Measurements from ENCODE around the gene ZNF83. TPM values are rescaled to one million over a fixed set of nuclear protein-coding genes. Genes with fewer than 3 reads are reported as not detected.

ZNF83 gene
- total RNA-seq, 1 experiment from 2014 or later, result 27.1 TPM

DNA sequence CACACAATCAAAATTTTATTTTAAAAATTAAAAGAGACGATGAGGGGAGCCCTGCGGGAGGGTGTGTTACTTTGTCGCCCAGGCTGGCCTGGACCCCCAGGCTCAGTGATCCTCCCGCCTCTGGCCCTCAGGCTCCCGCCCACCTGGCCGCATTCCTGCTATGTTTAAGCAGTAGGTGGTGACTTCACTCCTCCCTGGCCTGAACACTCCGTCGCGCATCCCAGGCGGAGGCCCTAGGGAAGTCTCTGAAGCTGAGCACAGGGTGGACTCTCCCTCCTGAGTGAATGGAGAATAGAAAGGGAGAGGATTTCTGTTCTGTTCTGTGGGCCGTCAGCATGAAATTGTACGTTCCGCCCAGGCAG is 68.5 kb downstream of the ZNF83 start:
- DNase-seq (ENCODE audit: low read depth), result peak; percentile 38

DNA sequence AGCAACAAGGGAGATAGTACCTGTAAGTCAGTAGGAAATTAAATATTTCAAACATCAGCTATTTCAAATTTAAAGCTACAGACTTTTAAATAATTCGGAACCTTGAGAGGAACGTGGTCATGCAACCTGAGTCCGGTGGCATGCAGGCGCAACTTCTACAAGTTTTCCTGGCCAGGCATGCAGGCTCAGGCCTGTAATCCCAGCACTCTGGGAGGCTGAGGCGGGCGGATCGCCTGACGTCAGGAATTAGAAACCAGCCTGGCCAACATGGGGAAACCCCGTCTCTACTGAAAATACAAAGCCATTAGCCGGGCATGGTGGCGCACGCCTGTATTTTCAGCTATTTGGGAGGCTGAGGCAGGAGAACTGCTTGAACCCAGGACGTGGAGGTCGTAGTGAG is 70.2 kb downstream of the ZNF83 start:
- no peak for DNase-seq (ENCODE audit: low read depth)

DNA sequence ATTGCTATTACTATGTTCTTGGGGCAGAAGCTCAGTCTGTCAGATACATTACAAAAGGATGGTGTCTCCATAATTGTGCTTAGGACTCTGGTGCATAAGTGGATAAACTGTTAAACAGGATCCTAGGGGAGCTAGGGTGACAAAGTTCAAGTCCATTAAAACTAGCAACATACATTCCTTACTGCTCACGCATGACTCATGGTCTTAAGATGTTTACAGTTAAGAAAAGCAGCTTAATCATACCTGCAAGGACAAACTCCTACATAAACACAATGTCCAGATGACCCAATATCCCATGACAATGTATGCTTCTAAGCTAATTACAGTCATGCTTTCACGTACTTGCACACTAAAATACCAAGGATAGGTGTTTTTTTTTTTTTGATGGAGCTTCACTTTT is 71.6 kb downstream of the ZNF83 start:
- DNase-seq (ENCODE audit: low read depth), result peak; percentile 77

GRCh38 chr19:52566121-52566520 is 72.0 kb downstream of the ZNF83 start:
- no peak for DNase-seq (ENCODE audit: low read depth)

Other genes with a start within 250 kb of the ZNF83 start
- gene ZNF528, start 240.5 kb downstream of the ZNF83 start, total RNA-seq (2014; rRNA removed; shearing (Covaris generic)), result 20.1 and 28.4 TPM in 2 replicates
- gene ZNF534, start 209.2 kb downstream of the ZNF83 start, total RNA-seq (2014; rRNA removed; shearing (Covaris generic)), result not detected in 2 replicates
- gene ZNF578, start 184.8 kb downstream of the ZNF83 start, total RNA-seq (2014; rRNA removed; shearing (Covaris generic)), result 0.30 and 3.7 TPM in 2 replicates
- gene ZNF808, start 110.7 kb downstream of the ZNF83 start, total RNA-seq (2014; rRNA removed; shearing (Covaris generic)), result 13.3 and 19.9 TPM in 2 replicates
- 5.2 and 13.4 TPM in 2 replicates for gene ZNF701, start 68.1 kb downstream of the ZNF83 start, total RNA-seq (2014; rRNA removed; shearing (Covaris generic))
- 17.2 and 21.1 TPM in 2 replicates for gene ZNF611, start 96.7 kb upstream of the ZNF83 start, total RNA-seq (2014; rRNA removed; shearing (Covaris generic))
- 7.4 and 7.6 TPM in 2 replicates for gene ZNF600, start 148.4 kb upstream of the ZNF83 start, total RNA-seq (2014; rRNA removed; shearing (Covaris generic))
- gene ZNF28, start 183.3 kb upstream of the ZNF83 start, total RNA-seq (2014; rRNA removed; shearing (Covaris generic)), result 26.6 and 30.6 TPM in 2 replicates
- gene ZNF468, start 219.3 kb upstream of the ZNF83 start, total RNA-seq (2014; rRNA removed; shearing (Covaris generic)), result 22.4 and 27.1 TPM in 2 replicates

All from M059J (cell line).